Measurements from ENCODE around the gene L3MBTL4.

Gene L3MBTL4

DNA sequence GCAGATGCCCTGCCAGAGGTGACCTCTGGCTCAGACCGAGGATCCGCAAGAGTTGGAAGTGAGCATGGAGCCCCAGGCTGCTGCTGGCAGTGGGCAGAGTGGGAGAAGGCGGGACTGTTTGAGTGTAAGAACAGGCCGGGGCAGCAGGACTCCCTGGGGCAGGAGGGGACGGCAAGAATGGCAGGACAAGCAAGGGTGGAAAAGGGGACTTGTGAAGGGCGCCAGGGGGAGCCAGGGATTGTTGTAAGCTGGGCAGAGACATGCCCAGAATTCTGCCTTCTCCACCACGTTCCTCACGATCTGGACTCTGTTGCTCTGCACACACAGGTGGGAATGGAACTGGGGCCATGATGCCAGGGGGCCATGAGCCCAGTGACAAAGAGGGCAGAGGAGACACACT, 447.0 kb downstream of the L3MBTL4 start:
- no peak overlapping the region for H3K4me3 ChIP-seq (ENCODE audit: low read depth, low read length)
- TF ChIP-seq, protein P1, sequence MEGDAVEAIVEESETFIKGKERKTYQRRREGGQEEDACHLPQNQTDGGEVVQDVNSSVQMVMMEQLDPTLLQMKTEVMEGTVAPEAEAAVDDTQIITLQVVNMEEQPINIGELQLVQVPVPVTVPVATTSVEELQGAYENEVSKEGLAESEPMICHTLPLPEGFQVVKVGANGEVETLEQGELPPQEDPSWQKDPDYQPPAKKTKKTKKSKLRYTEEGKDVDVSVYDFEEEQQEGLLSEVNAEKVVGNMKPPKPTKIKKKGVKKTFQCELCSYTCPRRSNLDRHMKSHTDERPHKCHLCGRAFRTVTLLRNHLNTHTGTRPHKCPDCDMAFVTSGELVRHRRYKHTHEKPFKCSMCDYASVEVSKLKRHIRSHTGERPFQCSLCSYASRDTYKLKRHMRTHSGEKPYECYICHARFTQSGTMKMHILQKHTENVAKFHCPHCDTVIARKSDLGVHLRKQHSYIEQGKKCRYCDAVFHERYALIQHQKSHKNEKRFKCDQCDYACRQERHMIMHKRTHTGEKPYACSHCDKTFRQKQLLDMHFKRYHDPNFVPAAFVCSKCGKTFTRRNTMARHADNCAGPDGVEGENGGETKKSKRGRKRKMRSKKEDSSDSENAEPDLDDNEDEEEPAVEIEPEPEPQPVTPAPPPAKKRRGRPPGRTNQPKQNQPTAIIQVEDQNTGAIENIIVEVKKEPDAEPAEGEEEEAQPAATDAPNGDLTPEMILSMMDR (IDR thresholded peaks at IDR 0.05; ENCODE audit: borderline replicate concordance, insufficient read depth, low read depth, low read length), result no peak

DNA sequence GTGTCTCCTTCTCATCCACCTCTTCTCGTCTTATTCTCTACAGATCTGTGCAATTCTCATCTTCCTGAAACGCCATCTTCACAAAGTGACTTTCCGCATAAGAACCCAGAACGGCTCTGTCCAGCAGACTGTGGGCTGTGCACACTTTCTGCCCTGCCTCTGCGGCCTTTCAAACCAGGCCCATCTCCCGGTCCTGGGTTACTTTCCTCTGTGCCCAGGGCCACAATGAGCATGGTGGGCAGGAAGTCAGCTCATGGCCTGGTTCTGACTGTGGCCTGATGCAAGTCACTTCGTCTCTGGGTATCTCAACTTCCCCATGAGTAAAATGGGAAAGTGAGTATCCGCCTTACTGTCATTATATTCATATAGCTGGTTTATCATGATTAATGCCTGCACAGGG, 447.7 kb downstream of the L3MBTL4 start:
- TF ChIP-seq, protein P1 (IDR thresholded peaks at IDR 0.05; ENCODE audit: borderline replicate concordance, insufficient read depth, low read depth, low read length), result no peak
- H3K4me3 ChIP-seq (ENCODE audit: low read depth, low read length), result no peak overlapping the region

DNA sequence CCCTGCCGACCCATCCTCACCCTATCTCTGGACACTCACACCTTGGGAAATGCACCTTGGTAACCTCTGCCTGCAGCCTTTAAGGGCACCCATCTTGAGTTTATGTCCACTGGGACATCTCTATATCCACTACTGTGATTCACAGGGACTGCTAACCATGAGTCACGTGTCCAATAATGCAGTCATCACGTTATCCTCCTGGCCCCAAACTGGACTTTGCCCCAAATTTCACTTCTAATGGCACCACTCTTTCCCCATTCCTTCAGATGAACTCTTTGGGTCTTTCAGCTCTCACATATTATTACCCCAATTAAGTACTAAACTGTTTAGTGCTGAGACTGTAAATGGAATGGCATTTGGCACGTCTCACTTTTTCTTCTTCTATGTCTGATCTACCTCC, 448.2 kb downstream of the L3MBTL4 start:
- TF ChIP-seq, protein P1 (IDR thresholded peaks at IDR 0.05; ENCODE audit: borderline replicate concordance, insufficient read depth, low read depth, low read length), result no peak
- no peak overlapping the region for H3K4me3 ChIP-seq (ENCODE audit: low read depth, low read length)

DNA sequence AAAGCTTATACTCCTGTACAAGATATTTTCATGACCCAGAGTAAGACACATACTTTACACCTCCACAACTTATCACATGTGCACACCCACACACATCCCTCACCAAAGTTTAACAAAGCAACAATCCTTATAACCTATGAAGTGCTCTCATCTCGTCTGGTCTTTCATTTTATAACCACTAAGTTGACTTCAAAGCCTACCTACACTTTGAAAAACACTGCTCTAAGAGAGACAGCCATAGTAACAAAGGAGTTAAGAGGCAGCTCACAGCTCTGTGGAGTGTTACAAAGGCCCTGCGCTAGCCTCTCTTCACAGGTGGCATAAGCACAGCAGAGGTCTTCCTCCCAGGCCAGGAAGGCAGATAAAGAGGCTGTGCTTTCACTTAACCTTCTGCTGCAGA, 449.7 kb downstream of the L3MBTL4 start:
- TF ChIP-seq, protein P1 (IDR thresholded peaks at IDR 0.05; ENCODE audit: borderline replicate concordance, insufficient read depth, low read depth, low read length), result no peak
- no peak overlapping the region for H3K4me3 ChIP-seq (ENCODE audit: low read depth, low read length)

DNA sequence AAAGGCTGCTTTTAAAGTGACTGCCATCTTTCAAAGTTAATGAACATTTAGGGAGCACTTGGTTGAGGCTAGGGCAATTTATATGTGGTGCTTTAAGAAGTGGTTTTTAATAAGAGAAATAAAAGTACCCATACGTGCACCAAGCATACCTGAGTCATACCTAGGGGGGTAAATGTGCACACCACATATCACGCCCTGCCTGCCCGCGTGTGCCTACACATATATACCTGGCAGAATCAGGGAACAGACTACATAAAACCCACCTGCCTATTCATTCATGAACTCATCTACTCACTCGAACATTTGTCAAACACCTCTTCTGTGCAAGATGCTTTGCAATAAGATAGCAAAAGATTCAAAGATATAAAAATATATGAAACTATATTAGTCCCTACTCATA, 450.1 kb downstream of the L3MBTL4 start:
- TF ChIP-seq, protein P1 (IDR thresholded peaks at IDR 0.05; ENCODE audit: borderline replicate concordance, insufficient read depth, low read depth, low read length), result no peak
- no peak overlapping the region for H3K4me3 ChIP-seq (ENCODE audit: low read depth, low read length)

DNA sequence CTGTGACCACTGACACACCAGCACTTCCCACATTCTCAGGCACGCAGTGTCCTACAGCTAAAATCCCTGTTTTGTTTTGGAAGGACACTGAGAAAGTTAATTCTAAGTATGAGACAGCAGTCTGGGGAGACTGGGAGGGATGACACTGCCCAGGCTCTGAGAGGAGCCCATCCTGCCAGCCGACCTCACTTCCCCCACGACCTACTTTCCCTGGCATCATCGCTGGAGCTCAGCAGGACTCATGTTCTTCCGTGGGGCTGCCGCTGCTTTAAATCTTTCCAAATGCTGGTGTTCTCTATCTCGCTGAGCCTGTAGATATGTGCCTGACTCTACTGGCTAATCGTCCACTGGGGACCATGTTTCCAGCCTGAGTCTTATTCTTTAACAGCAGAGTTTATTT, 450.6 kb downstream of the L3MBTL4 start:
- no peak overlapping the region for H3K4me3 ChIP-seq (ENCODE audit: low read depth, low read length)
- TF ChIP-seq, protein P1 (IDR thresholded peaks at IDR 0.05; ENCODE audit: borderline replicate concordance, insufficient read depth, low read depth, low read length), result no peak

DNA sequence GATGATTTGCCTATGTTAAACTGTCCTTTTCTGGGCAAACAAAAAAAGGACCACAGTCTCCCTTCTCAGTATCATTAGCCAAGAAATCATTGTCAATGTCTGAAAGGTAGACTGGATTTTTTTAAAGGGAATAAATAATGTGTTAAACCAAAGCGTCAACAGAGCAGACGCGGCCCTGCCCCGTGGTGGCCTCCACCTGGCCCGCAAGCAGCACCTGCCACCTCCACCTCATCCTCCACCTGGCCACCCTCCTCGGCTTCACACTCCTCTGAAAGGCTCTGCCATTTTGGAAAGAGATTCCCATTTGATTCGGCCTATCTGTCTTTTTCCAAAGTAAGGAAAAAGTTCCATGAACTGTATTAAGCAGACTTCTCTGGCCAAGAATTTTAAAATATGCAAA, 451.4 kb downstream of the L3MBTL4 start:
- no peak overlapping the region for H3K4me3 ChIP-seq (ENCODE audit: low read depth, low read length)
- TF ChIP-seq, protein P1 (IDR thresholded peaks at IDR 0.05; ENCODE audit: borderline replicate concordance, insufficient read depth, low read depth, low read length), result no peak
